OCI-LY1 (cell line): Measurements from ENCODE around the gene PDAP1.
"Not testable (repeated sequence)": the region's sequence is repeated elsewhere in the genome, so short reads cannot be mapped to it uniquely, and the experiment has no call there.

Experiments
- H2AFZ ChIP-seq: fragments of 200-600 bp; sonication (generic), shearing (Covaris generic); 2 replicates; pipeline ENCODE4 v1.6.0; 2014; ENCODE audit warnings: antibody characterized with exemption, mild to moderate bottlenecking, low read length
- H3F3A ChIP-seq: fragments of 200-600 bp; sonication (generic), shearing (Covaris generic); 2 replicates; pipeline ENCODE4 v1.6.0; 2014; ENCODE audit warnings: mild to moderate bottlenecking, antibody characterized with exemption, low read length, moderate library complexity; ENCODE audit not compliant: insufficient read depth
- H3K27ac ChIP-seq: fragments of 200-600 bp; sonication (generic); 2 replicates; pipeline ENCODE4 v1.5.1; 2014; ENCODE audit warnings: low read length, mixed run types, mild to moderate bottlenecking, low read depth; ENCODE audit not compliant: poor library complexity, severe bottlenecking
- H3K27me3 ChIP-seq: fragments of 200-600 bp; sonication (generic); 2 replicates; pipeline ENCODE4 v1.6.0; 2014; ENCODE audit warnings: antibody characterized with exemption, mild to moderate bottlenecking, low read length, moderate library complexity; ENCODE audit not compliant: insufficient read depth
- H3K36me3 ChIP-seq: fragments of 200-600 bp; sonication (generic); 2 replicates; pipeline ENCODE4 v1.6.1; 2014; ENCODE audit warnings: mild to moderate bottlenecking, antibody characterized with exemption, low read length, moderate library complexity, mixed read lengths; ENCODE audit not compliant: insufficient read depth
- H3K4me1 ChIP-seq: fragments of 200-600 bp; sonication (generic); 2 replicates; pipeline ENCODE4 v1.5.1; 2014; ENCODE audit warnings: mild to moderate bottlenecking, low read length, moderate library complexity; ENCODE audit not compliant: insufficient read depth, severe bottlenecking
- H3K4me2 ChIP-seq: fragments of 200-600 bp; sonication (generic), shearing (Covaris generic); 2 replicates; pipeline ENCODE4 v1.6.1; 2014; ENCODE audit warnings: low read length
- H3K4me3 ChIP-seq: fragments of 200-600 bp; sonication (generic); 2 replicates; pipeline ENCODE4 v1.5.1; 2014; ENCODE audit warnings: low read length, low read depth, mild to moderate bottlenecking, mixed read lengths; ENCODE audit not compliant: poor library complexity, severe bottlenecking
- H3K79me2 ChIP-seq: fragments of 200-600 bp; shearing (Covaris generic); 2 replicates; pipeline ENCODE4 v1.6.1; 2016; ENCODE audit warnings: mixed run types, low read length, mixed read lengths; ENCODE audit not compliant: insufficient read depth
- H3K9ac ChIP-seq: fragments of 200-600 bp; sonication (generic), shearing (Covaris generic); 2 replicates; pipeline ENCODE4 v1.6.1; 2014; ENCODE audit warnings: mild to moderate bottlenecking, low read length, mixed read lengths
- H3K9me2 ChIP-seq: fragments of 200-600 bp; sonication (generic), shearing (Covaris generic); 2 replicates; pipeline ENCODE4 v1.6.1; 2014; ENCODE audit warnings: low read depth, mild to moderate bottlenecking, low read length, mixed read lengths
- H3K9me3 ChIP-seq: fragments of 200-600 bp; shearing (Covaris generic); 2 replicates; pipeline ENCODE4 v1.6.1; 2014; ENCODE audit warnings: low read length, mixed read lengths
- H4K20me1 ChIP-seq: fragments of 200-600 bp; sonication (generic), shearing (Covaris generic); 2 replicates; pipeline ENCODE4 v1.6.0; 2016; ENCODE audit warnings: mild to moderate bottlenecking, low read length; ENCODE audit not compliant: insufficient read depth
- CTCF ChIP-seq: fragments of 200-600 bp; sonication (generic), shearing (Covaris generic); IDR thresholded peaks from 2 replicates; pipeline ENCODE4 v1.5.1; 2017; ENCODE audit warnings: mild to moderate bottlenecking, antibody characterized with exemption, low read length, moderate library complexity, mixed read lengths
- EZH2 ChIP-seq: fragments of 200-600 bp; sonication (generic), shearing (Covaris generic); IDR thresholded peaks from 2 replicates; pipeline ENCODE4 v1.8.0; 2017; ENCODE audit warnings: borderline replicate concordance, mixed run types, mild to moderate bottlenecking, antibody characterized with exemption, low read length, moderate library complexity, mixed read lengths

PDAP1 gene

GRCh38 chr7:99433158-99433557 lies 24.8 kb upstream of the PDAP1 start:
- H3K4me2 ChIP-seq = no peak overlapping the region
- peaks cover 8% of the 10 kb centered on the region for H3K79me2 ChIP-seq
- no peaks in the 10 kb centered on the region for H3F3A ChIP-seq
- H3K27me3 ChIP-seq = no peaks in the 10 kb centered on the region
- no peaks in the 10 kb centered on the region for H4K20me1 ChIP-seq
- no peaks in the 10 kb centered on the region for H3K9me2 ChIP-seq
- H2AFZ ChIP-seq = no peak overlapping the region
- H3K9ac ChIP-seq = no peak overlapping the region
- peaks cover 65% of the 10 kb centered on the region for H3K36me3 ChIP-seq
- peaks cover 8% of the 10 kb centered on the region for H3K4me1 ChIP-seq
- H3K27ac ChIP-seq = no peak overlapping the region
- TF ChIP-seq EZH2 (no peak), CTCF (no peak)
- H3K9me3 ChIP-seq = no peaks in the 10 kb centered on the region
- no peak overlapping the region for H3K4me3 ChIP-seq

- H3K9ac ChIP-seq, H3K27me3 ChIP-seq, H3K4me1 ChIP-seq, H3K9me2 ChIP-seq, H3K27ac ChIP-seq, H3F3A ChIP-seq, H2AFZ ChIP-seq, H3K79me2 ChIP-seq, H3K4me3 ChIP-seq, H3K4me2 ChIP-seq, H4K20me1 ChIP-seq, H3K9me3 ChIP-seq: not testable (repeated sequence)
- peaks cover 65% of the 10 kb centered on the region for H3K36me3 ChIP-seq
Measured at GRCh38 chr7:99431756-99432540, 23.6 kb upstream of the PDAP1 start.

GRCh38 chr7:99429756-99430155 lies 21.4 kb upstream of the PDAP1 start:
- no peaks in the 10 kb centered on the region for H3K4me1 ChIP-seq
- H3K27ac ChIP-seq = no peak overlapping the region
- TF ChIP-seq EZH2 (no peak), CTCF (no peak)
- H3K9me2 ChIP-seq = no peaks in the 10 kb centered on the region
- H3K4me3 ChIP-seq = no peak overlapping the region
- H3K36me3 ChIP-seq = peaks cover 71% of the 10 kb centered on the region
- no peaks in the 10 kb centered on the region for H3K27me3 ChIP-seq
- H4K20me1 ChIP-seq = no peaks in the 10 kb centered on the region
- H3K79me2 ChIP-seq = no peaks in the 10 kb centered on the region
- H3K9me3 ChIP-seq = no peaks in the 10 kb centered on the region
- no peak overlapping the region for H2AFZ ChIP-seq
- H3K4me2 ChIP-seq = no peak overlapping the region
- no peak overlapping the region for H3K9ac ChIP-seq
- H3F3A ChIP-seq = no peaks in the 10 kb centered on the region
